Stomach (tissue), 4 donors: ENCODE data around the gene MPP1.

ENCODE experiments used
- EP300 ChIP-seq: sonication (generic); formaldehyde crosslinking; IDR thresholded peaks from one replicate; pipeline ENCODE4 v1.6.1; 2017; ENCODE audit warnings: antibody characterized with exemption
- POLR2A ChIP-seq, 4 donors: fragments of 450-650 bp; IDR thresholded peaks; one replicate each; pipeline ENCODE4 v1.6.1; 2016; ENCODE audit warnings: antibody characterized with exemption in 4 of 4, control low read depth in 2 of 4, mild to moderate bottlenecking in 1 of 4, moderate library complexity in 1 of 4
- POLR2AphosphoS5 ChIP-seq, 3 donors: sonication (generic); formaldehyde crosslinking; IDR thresholded peaks; one replicate each; pipeline ENCODE4 v1.6.1; 2016; ENCODE audit warnings: antibody characterized with exemption in 3 of 3
- TF ChIP-seq, protein P1 (sequence below), 7 experiments: fragments of 450-650 bp in 4 of 7; fragments of 200-600 bp in 3 of 7; sonication (generic) in 3 of 7; IDR thresholded peaks; one replicate each; pipeline ENCODE4 v1.5.1; 2016 to 2019; ENCODE audit warnings: antibody characterized with exemption in 7 of 7, control low read depth in 2 of 7, mild to moderate bottlenecking in 1 of 7

DNA sequence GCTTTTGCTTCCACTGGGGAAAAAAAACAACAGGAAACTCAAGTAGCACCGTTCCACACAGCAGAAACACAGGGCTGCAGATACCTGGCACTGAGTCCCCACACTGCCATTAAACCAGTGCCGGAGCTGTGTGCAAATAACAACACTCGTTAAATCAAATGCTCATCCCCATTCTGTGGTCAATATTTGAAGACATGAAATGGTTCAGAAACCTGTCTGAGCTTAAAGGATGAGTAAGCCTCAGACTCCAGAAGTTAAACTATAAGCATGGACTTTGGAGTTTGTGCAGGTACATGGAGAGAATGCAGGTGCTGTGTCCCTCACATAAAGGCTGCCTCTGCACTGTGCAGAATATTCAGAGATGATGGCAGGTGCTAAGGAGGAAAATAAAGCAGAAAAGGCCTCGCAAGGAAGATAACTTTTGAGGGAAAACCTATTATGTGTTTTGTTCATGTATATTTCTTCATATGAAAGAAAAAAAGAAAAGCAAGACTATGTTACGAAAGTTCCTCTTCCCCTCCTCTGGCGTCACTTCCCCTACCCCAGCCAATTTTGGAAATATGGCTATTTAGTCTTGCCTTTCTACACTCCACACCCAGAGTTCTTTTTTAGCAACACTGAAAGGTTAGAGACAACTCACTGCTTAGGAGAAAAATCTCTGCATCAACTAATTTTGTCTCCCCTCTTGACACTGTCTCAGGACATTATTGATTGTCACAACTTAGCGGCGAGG is 4.6 kb downstream of the MPP1 start:
- TF ChIP-seq, protein P1, sequence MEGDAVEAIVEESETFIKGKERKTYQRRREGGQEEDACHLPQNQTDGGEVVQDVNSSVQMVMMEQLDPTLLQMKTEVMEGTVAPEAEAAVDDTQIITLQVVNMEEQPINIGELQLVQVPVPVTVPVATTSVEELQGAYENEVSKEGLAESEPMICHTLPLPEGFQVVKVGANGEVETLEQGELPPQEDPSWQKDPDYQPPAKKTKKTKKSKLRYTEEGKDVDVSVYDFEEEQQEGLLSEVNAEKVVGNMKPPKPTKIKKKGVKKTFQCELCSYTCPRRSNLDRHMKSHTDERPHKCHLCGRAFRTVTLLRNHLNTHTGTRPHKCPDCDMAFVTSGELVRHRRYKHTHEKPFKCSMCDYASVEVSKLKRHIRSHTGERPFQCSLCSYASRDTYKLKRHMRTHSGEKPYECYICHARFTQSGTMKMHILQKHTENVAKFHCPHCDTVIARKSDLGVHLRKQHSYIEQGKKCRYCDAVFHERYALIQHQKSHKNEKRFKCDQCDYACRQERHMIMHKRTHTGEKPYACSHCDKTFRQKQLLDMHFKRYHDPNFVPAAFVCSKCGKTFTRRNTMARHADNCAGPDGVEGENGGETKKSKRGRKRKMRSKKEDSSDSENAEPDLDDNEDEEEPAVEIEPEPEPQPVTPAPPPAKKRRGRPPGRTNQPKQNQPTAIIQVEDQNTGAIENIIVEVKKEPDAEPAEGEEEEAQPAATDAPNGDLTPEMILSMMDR (IDR thresholded peaks at IDR 0.05): no peak
- TF ChIP-seq POLR2AphosphoS5 (IDR thresholded peaks at IDR 0.05): no peak
- no peak for TF ChIP-seq POLR2A (IDR thresholded peaks at IDR 0.05)
- no peak for TF ChIP-seq EP300
